ENCODE results near the gene USP25. TPM values are rescaled to one million over a fixed set of nuclear protein-coding genes. Genes with fewer than 3 reads are reported as not detected.

The USP25 gene
- total RNA-seq, 4 donors from 2014 or later: 37.4 to 107 (median 69.2) TPM

- 86 to 91% methylated on average over 3 of the region's 3 CpGs for WGBS, 2 donors (ENCODE audit: low coverage in 1 of 2)
- intact Hi-C loops (cut with DNase I; ENCODE audit: low total_unique reads) (no loop called here), in situ Hi-C loops (cut with MboI; ENCODE audit: low pct_ligation_motif_present in 1 of 4, low pct_unique_long_range_greater_than_20kb in 1 of 4, low sequenced_read_pairs in 3 of 4) (loop anchor here in 1 of 4 donors (25.0 kb wide), 1 partner anchor 678 kb away; the partner anchor contains the start of gene NRIP1)
- H3K9me3 ChIP-seq: no peaks in the 10 kb centered on the region
- TF ChIP-seq POLR2A (IDR thresholded peaks at IDR 0.05) (no peak), POLR2AphosphoS5 (IDR thresholded peaks at IDR 0.05) (no peak), EP300 (IDR thresholded peaks at IDR 0.05; ENCODE audit: low read depth) (no peak)
- TF ChIP-seq, protein P1, sequence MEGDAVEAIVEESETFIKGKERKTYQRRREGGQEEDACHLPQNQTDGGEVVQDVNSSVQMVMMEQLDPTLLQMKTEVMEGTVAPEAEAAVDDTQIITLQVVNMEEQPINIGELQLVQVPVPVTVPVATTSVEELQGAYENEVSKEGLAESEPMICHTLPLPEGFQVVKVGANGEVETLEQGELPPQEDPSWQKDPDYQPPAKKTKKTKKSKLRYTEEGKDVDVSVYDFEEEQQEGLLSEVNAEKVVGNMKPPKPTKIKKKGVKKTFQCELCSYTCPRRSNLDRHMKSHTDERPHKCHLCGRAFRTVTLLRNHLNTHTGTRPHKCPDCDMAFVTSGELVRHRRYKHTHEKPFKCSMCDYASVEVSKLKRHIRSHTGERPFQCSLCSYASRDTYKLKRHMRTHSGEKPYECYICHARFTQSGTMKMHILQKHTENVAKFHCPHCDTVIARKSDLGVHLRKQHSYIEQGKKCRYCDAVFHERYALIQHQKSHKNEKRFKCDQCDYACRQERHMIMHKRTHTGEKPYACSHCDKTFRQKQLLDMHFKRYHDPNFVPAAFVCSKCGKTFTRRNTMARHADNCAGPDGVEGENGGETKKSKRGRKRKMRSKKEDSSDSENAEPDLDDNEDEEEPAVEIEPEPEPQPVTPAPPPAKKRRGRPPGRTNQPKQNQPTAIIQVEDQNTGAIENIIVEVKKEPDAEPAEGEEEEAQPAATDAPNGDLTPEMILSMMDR (IDR thresholded peaks at IDR 0.05): no peak
- peaks cover 6 to 72% (median 33%) of the 10 kb centered on the region in 4 donors for H3K4me1 ChIP-seq
- H3K36me3 ChIP-seq: no peaks in the 10 kb centered on the region
- no peak overlapping the region for H3K4me3 ChIP-seq
- no peak for DNase-seq
- H3K27ac ChIP-seq: no peak overlapping the region
- no peaks in the 10 kb centered on the region for H3K27me3 ChIP-seq
Observed at GRCh38 chr21:15740383-15740782, 10.6 kb downstream of the USP25 start.

DNA sequence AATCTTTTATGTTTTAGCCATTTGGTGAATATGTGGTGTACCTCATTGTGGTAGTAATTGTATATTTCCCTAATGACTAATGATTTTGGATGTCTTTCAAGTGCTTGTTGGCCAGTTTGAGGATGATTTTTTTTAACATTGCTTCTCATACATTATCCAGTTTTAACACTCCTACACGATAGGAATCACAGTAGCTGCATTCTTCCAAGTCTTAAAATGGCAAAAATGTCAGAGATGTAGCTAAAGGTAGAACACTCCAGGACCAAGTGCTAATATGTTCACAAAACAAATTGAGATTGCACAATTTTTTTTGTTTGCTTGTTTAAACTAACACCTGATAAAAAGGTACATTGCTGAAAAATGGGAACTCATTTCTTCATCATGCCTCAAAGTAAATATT, 11.7 kb downstream of the USP25 start:
- Histone ChIP-seq H3K36me3 (no peaks in the 10 kb centered on the region), H3K27ac (no peak overlapping the region), H3K4me1 (peaks cover 3 to 67% (median 23%) of the 10 kb centered on the region in 4 donors), H3K27me3 (no peaks in the 10 kb centered on the region), H3K9me3 (no peaks in the 10 kb centered on the region), H3K4me3 (no peak overlapping the region)
- in situ Hi-C loops (cut with MboI; ENCODE audit: low pct_ligation_motif_present in 1 of 4, low pct_unique_long_range_greater_than_20kb in 1 of 4, low sequenced_read_pairs in 3 of 4) (loop anchor here in 1 of 4 donors (25.0 kb wide), 1 partner anchor 679 kb away; the partner anchor contains the start of gene NRIP1), intact Hi-C loops (cut with DNase I; ENCODE audit: low total_unique reads) (no loop called here)
- TF ChIP-seq POLR2AphosphoS5 (IDR thresholded peaks at IDR 0.05) (no peak), EP300 (IDR thresholded peaks at IDR 0.05; ENCODE audit: low read depth) (no peak), POLR2A (IDR thresholded peaks at IDR 0.05) (no peak)
- TF ChIP-seq, protein P1 (IDR thresholded peaks at IDR 0.05): no peak
- DNase-seq: no peak
- 62 to 69% methylated on average over 1 of the region's 1 CpG for WGBS, 2 donors (ENCODE audit: low coverage in 1 of 2)

DNA sequence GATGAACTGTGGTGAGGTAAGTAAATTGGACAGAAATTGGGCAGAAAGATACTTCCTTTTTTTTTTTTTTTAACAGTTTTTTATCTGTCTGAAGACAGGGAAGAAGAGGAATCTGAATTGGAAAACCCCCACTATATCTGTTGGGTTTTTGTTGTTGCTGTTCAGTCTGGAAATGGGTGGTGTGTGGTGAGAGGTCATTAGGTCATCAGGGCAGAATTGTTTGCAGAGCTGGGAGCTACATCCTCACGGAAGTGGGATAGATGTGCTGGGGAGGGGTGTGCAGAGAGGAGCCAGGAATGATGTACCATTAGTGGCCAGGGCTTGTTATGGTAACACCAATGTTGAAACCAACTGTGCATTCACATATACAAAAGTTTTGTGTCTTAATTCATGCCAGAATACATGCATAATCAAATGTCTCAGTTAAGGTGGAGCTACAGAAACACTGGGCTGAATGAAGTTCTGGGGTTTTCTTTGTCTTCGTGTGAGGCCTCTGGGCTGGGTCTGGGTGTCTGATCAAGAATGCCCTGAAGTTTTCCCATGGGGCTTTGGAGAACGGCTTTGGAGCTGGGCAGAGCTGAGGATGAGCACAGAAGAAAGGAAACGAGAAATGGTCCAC, 12.4 kb downstream of the USP25 start:
- 76 to 80% methylated on average over 2 to 4 of the region's 4 CpGs for WGBS, 2 donors (ENCODE audit: low coverage in 1 of 2)
- Histone ChIP-seq H3K4me1 (peaks cover 3 to 61% (median 23%) of the 10 kb centered on the region in 4 donors), H3K4me3 (no peak overlapping the region), H3K27ac (no peak overlapping the region), H3K9me3 (no peaks in the 10 kb centered on the region), H3K36me3 (no peaks in the 10 kb centered on the region), H3K27me3 (no peaks in the 10 kb centered on the region)
- in situ Hi-C loops (cut with MboI; ENCODE audit: low pct_ligation_motif_present in 1 of 4, low pct_unique_long_range_greater_than_20kb in 1 of 4, low sequenced_read_pairs in 3 of 4): loop anchor here in 1 of 4 donors (25.0 kb wide), 1 partner anchor 680 kb away; the partner anchor contains the start of gene NRIP1
- no peak for TF ChIP-seq POLR2A (IDR thresholded peaks at IDR 0.05)
- no peak for TF ChIP-seq POLR2AphosphoS5 (IDR thresholded peaks at IDR 0.05)
- TF ChIP-seq, protein P1 (IDR thresholded peaks at IDR 0.05): no peak
- TF ChIP-seq EP300 (IDR thresholded peaks at IDR 0.05; ENCODE audit: low read depth): no peak
- DNase-seq: no peak
- intact Hi-C loops (cut with DNase I; ENCODE audit: low total_unique reads): no loop called here

- H3K9me3 ChIP-seq: no peaks in the 10 kb centered on the region
- no peak for DNase-seq
- no peak overlapping the region for H3K27ac ChIP-seq
- WGBS, 2 donors (ENCODE audit: low coverage in 1 of 2): 95% methylated on average over 13 of the region's 13 CpGs; no CpG with 5 or more reads in 1 of the 2 donors
- H3K36me3 ChIP-seq: no peaks in the 10 kb centered on the region
- in situ Hi-C loops (cut with MboI; ENCODE audit: low pct_ligation_motif_present in 1 of 4, low pct_unique_long_range_greater_than_20kb in 1 of 4, low sequenced_read_pairs in 3 of 4): loop anchor here in 1 of 4 donors (25.0 kb wide), 1 partner anchor 680 kb away; the partner anchor contains the start of gene NRIP1
- H3K4me3 ChIP-seq: no peak overlapping the region
- peaks cover 3 to 55% (median 23%) of the 10 kb centered on the region in 4 donors for H3K4me1 ChIP-seq
- no peaks in the 10 kb centered on the region for H3K27me3 ChIP-seq
- intact Hi-C loops (cut with DNase I; ENCODE audit: low total_unique reads): no loop called here
- TF ChIP-seq POLR2AphosphoS5 (IDR thresholded peaks at IDR 0.05): no peak
- TF ChIP-seq, protein P1 (IDR thresholded peaks at IDR 0.05): no peak
- TF ChIP-seq POLR2A (IDR thresholded peaks at IDR 0.05): no peak
- no peak for TF ChIP-seq EP300 (IDR thresholded peaks at IDR 0.05; ENCODE audit: low read depth)
Observed at GRCh38 chr21:15742694-15743093, 12.9 kb downstream of the USP25 start.
